Osteocyte (in vitro differentiated cells): ENCODE data around the gene MARVELD1. TPM values are rescaled to one million over a fixed set of nuclear protein-coding genes. Genes with fewer than 3 reads are reported as not detected.
A peak's percentile ranks its signal among the peaks of the same experiment; 100 is the strongest.

Experiments
- DNase-seq: peaks from one replicate; pipeline ENCODE4 v3.0.0; 2021; ENCODE audit warnings: mixed read lengths; ENCODE audit not compliant: unreplicated experiment; ENCODE audit errors: extremely low spot score
- H3K27ac Mint-ChIP-seq: one replicate; pipeline ENCODE4 v1.8.0; 2021; ENCODE audit warnings: mild to moderate bottlenecking, mixed read lengths; ENCODE audit not compliant: unreplicated experiment
- H3K27me3 Mint-ChIP-seq: one replicate; pipeline ENCODE4 v1.8.0; 2021; ENCODE audit warnings: mixed read lengths; ENCODE audit not compliant: unreplicated experiment
- H3K36me3 Mint-ChIP-seq: one replicate; pipeline ENCODE4 v1.8.0; 2021; ENCODE audit warnings: mixed read lengths; ENCODE audit not compliant: unreplicated experiment
- H3K4me1 Mint-ChIP-seq: one replicate; pipeline ENCODE4 v1.8.0; 2021; ENCODE audit warnings: mixed read lengths; ENCODE audit not compliant: unreplicated experiment
- H3K4me3 Mint-ChIP-seq: one replicate; pipeline ENCODE4 v1.8.0; 2021; ENCODE audit warnings: mild to moderate bottlenecking, moderate library complexity, mixed read lengths; ENCODE audit not compliant: unreplicated experiment
- H3K9me3 Mint-ChIP-seq: one replicate; pipeline ENCODE4 v1.8.0; 2021; ENCODE audit warnings: mixed read lengths; ENCODE audit not compliant: unreplicated experiment
- CTCF ChIP-seq: fragments of 200-600 bp; sonication (generic); IDR thresholded peaks from 2 replicates; pipeline ENCODE4 v1.5.0; 2021; ENCODE audit warnings: antibody characterized with exemption, mild to moderate bottlenecking, moderate library complexity
- total RNA-seq: library from RNA; stranded (reverse); gene quantifications from 2 replicates; pipeline ENCODE4 v1.2.1, GENCODE V29; 2021

The MARVELD1 gene
- total RNA-seq, 1 donor from 2014 or later, result 107 TPM

- TF ChIP-seq CTCF, result peak; percentile 33
- H3K27ac Mint-ChIP-seq, result peak overlapping the region; percentile 99
- DNase-seq, result peak; percentile 89
- H3K4me1 Mint-ChIP-seq, result peaks cover 65% of the 10 kb centered on the region
- H3K9me3 Mint-ChIP-seq, result no peaks in the 10 kb centered on the region
- no peaks in the 10 kb centered on the region for H3K27me3 Mint-ChIP-seq
- H3K36me3 Mint-ChIP-seq, result peaks cover 10% of the 10 kb centered on the region
- H3K4me3 Mint-ChIP-seq, result peak overlapping the region; percentile 99
Measured at GRCh38 chr10:97713826-97714400, 383 bp downstream of the MARVELD1 start.

GRCh38 chr10:97714401-97715258, 1.1 kb downstream of the MARVELD1 start:
- Mint-ChIP-seq H3K4me3 (peak overlapping the region; percentile 99), H3K27ac (peak overlapping the region; percentile 99), H3K27me3 (no peaks in the 10 kb centered on the region), H3K4me1 (peaks cover 61% of the 10 kb centered on the region), H3K36me3 (peaks cover 15% of the 10 kb centered on the region), H3K9me3 (no peaks in the 10 kb centered on the region)
- TF ChIP-seq CTCF, result no peak
- peak; percentile 92 for DNase-seq

GRCh38 chr10:97715259-97715874, 1.8 kb downstream of the MARVELD1 start:
- Mint-ChIP-seq H3K4me3 (peak overlapping the region; percentile 99), H3K4me1 (peaks cover 56% of the 10 kb centered on the region), H3K27ac (peak overlapping the region; percentile 99), H3K36me3 (peaks cover 17% of the 10 kb centered on the region), H3K9me3 (no peaks in the 10 kb centered on the region), H3K27me3 (no peaks in the 10 kb centered on the region)
- TF ChIP-seq CTCF, result no peak
- DNase-seq, result no peak

GRCh38 chr10:97717627-97718026, 4.1 kb downstream of the MARVELD1 start:
- Mint-ChIP-seq H3K4me1 (peaks cover 50% of the 10 kb centered on the region), H3K4me3 (no peak overlapping the region), H3K9me3 (no peaks in the 10 kb centered on the region), H3K27ac (no peak overlapping the region), H3K36me3 (peaks cover 23% of the 10 kb centered on the region), H3K27me3 (no peaks in the 10 kb centered on the region)
- no peak for TF ChIP-seq CTCF
- DNase-seq, result no peak

GRCh38 chr10:97718178-97718577, 4.6 kb downstream of the MARVELD1 start:
- DNase-seq, result no peak
- Mint-ChIP-seq H3K9me3 (no peaks in the 10 kb centered on the region), H3K27ac (no peak overlapping the region), H3K36me3 (peaks cover 23% of the 10 kb centered on the region), H3K4me1 (peaks cover 45% of the 10 kb centered on the region), H3K27me3 (no peaks in the 10 kb centered on the region), H3K4me3 (no peak overlapping the region)
- TF ChIP-seq CTCF, result no peak
